Progenitor cell of endocrine pancreas (in vitro differentiated cells): ENCODE results near the gene RPS19BP1. TPM values are rescaled to one million over a fixed set of nuclear protein-coding genes. Genes with fewer than 3 reads are reported as not detected.

Experiments used
- DNase-seq: peaks from one replicate; pipeline ENCODE4 v3.0.0; 2021; ENCODE audit warnings: low spot score; ENCODE audit not compliant: unreplicated experiment
- H3K27ac Mint-ChIP-seq: 2 replicates; pipeline ENCODE4 v1.8.0; 2021; ENCODE audit warnings: mild to moderate bottlenecking, moderate library complexity, mixed read lengths
- H3K27me3 Mint-ChIP-seq: 2 replicates; pipeline ENCODE4 v1.8.0; 2021; ENCODE audit warnings: mixed read lengths
- H3K36me3 Mint-ChIP-seq: 2 replicates; pipeline ENCODE4 v1.8.0; 2022; ENCODE audit warnings: mixed read lengths; ENCODE audit not compliant: insufficient read depth
- H3K4me1 Mint-ChIP-seq: 2 replicates; pipeline ENCODE4 v1.8.0; 2021; ENCODE audit warnings: low read depth, mixed read lengths
- H3K4me3 Mint-ChIP-seq: 2 replicates; pipeline ENCODE4 v1.8.0; 2021; ENCODE audit warnings: low read depth, mild to moderate bottlenecking, moderate library complexity, mixed read lengths
- H3K9me3 Mint-ChIP-seq: 2 replicates; pipeline ENCODE4 v1.8.0; 2021; ENCODE audit warnings: low read depth, mixed read lengths
- CTCF ChIP-seq: fragments of 200-600 bp; sonication (generic); IDR thresholded peaks from one replicate; pipeline ENCODE4 v1.5.0; 2021; ENCODE audit warnings: antibody characterized with exemption, mild to moderate bottlenecking; ENCODE audit not compliant: unreplicated experiment
- total RNA-seq: library from RNA; stranded (reverse); gene quantifications from 2 replicates; pipeline ENCODE4 v1.2.1, GENCODE V29; 2021

RPS19BP1 gene
- total RNA-seq, 1 donor from 2014 or later, result 48.2 TPM

GRCh38 chr22:39490966-39491680 is 41.4 kb downstream of the RPS19BP1 start:
- no peak for TF ChIP-seq CTCF
- H3K27ac Mint-ChIP-seq, result no peak overlapping the region
- no peaks in the 10 kb centered on the region for H3K9me3 Mint-ChIP-seq
- H3K4me1 Mint-ChIP-seq, result no peaks in the 10 kb centered on the region
- H3K4me3 Mint-ChIP-seq, result no peak overlapping the region
- no peaks in the 10 kb centered on the region for H3K27me3 Mint-ChIP-seq
- no peak for DNase-seq
- H3K36me3 Mint-ChIP-seq, result peaks cover 6% of the 10 kb centered on the region

GRCh38 chr22:39490135-39490798 is 42.3 kb downstream of the RPS19BP1 start:
- no peaks in the 10 kb centered on the region for H3K27me3 Mint-ChIP-seq
- H3K4me1 Mint-ChIP-seq, result no peaks in the 10 kb centered on the region
- no peak for TF ChIP-seq CTCF
- no peaks in the 10 kb centered on the region for H3K9me3 Mint-ChIP-seq
- peaks cover 6% of the 10 kb centered on the region for H3K36me3 Mint-ChIP-seq
- peak overlapping the region; percentile 55 for H3K27ac Mint-ChIP-seq
- no peak for DNase-seq
- no peak overlapping the region for H3K4me3 Mint-ChIP-seq

GRCh38 chr22:39489094-39490068 is 43.2 kb downstream of the RPS19BP1 start:
- H3K27me3 Mint-ChIP-seq, result no peaks in the 10 kb centered on the region
- DNase-seq, result no peak
- no peak overlapping the region for H3K27ac Mint-ChIP-seq
- no peaks in the 10 kb centered on the region for H3K4me1 Mint-ChIP-seq
- no peaks in the 10 kb centered on the region for H3K9me3 Mint-ChIP-seq
- no peak overlapping the region for H3K4me3 Mint-ChIP-seq
- no peak for TF ChIP-seq CTCF
- peaks cover 6% of the 10 kb centered on the region for H3K36me3 Mint-ChIP-seq

GRCh38 chr22:39488563-39489083 is 43.9 kb downstream of the RPS19BP1 start:
- Mint-ChIP-seq H3K36me3 (peaks cover 6% of the 10 kb centered on the region), H3K4me1 (no peaks in the 10 kb centered on the region), H3K4me3 (no peak overlapping the region), H3K27ac (no peak overlapping the region), H3K9me3 (no peaks in the 10 kb centered on the region), H3K27me3 (no peaks in the 10 kb centered on the region)
- no peak for DNase-seq
- no peak for TF ChIP-seq CTCF
